Right ventricle myocardium superior (tissue), 1 donor: ENCODE measurements around the gene GPI. TPM values are rescaled to one million over a fixed set of nuclear protein-coding genes. Genes with fewer than 3 reads are reported as not detected.
"Not testable (repeated sequence)": the region's sequence is repeated elsewhere in the genome, so short reads cannot be mapped to it uniquely, and the experiment has no call there.

Experiments
- ATAC-seq: fragments of 200-7000 bp; cut with Tn5 transposase; one replicate; pipeline ENCODE4 v1.9.1; 2020; ENCODE audit warnings: mild to moderate bottlenecking; ENCODE audit not compliant: poor library complexity
- DNase-seq: peaks from one replicate; pipeline ENCODE4 v3.0.0-alpha.2; 2020
- intact Hi-C: fragments of 100-400 bp; cut with DNase I; formaldehyde crosslinking; loops from one replicate; pipeline ENCODE4 v1.11.2; 2022
- total RNA-seq: library from RNA; stranded (reverse); fragmentation: NEBNext Ultra II Directional; extraction: Animal tissue kit (Norgen Biotek cat#: 25700); gene quantifications from one replicate; pipeline ENCODE4 v1.2.1, GENCODE V29; 2021
- donor health status: DM: no; HTN: yes; CAD: no; lungs with severe emphysema.

The GPI gene
- total RNA-seq, 1 donor from 2014 or later: 500 TPM

GRCh38 chr19:34386645-34387445 lies 21.8 kb downstream of the GPI start:
- ATAC-seq (no peak), DNase-seq (no peak)
- intact Hi-C loops: no loop called here

DNA sequence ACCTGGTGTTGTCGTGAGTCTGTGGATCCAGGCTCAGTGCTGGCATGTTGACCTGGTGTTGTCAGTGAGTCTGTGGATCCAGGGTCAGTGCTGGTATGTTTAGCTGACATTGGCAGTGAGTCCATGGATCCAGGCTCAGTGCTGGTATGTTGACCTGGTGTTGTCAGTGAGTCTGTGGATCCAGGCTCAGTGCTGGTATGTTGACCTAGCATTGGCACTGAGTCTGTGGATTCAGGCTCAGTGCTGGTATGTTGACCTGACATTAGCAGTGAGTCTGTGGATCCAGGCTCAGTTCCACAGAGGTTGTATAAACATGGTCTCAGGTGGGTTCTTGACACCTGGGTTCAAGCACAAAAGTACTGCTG lies 22.4 kb downstream of the GPI start:
- intact Hi-C loops: no loop called here
- ATAC-seq (no peak), DNase-seq (no peak)

DNA sequence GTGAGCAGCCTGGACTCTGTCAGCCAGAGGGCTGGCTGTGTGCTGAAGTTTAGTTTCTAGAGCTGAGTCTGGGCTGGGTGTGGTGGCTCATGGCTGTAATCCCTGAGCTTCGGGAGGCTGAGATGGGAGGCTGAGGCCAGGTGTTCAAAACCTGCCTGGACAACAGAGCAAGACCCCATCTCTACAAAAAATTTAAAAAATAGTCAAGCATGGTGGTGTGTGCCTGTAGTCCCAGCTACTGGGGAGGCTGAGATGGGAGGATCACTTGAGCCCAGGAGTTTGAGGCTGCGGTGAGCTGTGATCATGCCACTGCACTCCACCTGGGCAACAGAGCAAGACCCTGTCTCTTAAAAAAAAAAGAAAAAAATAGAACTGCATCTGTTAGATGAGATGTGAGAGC lies 23.7 kb downstream of the GPI start:
- intact Hi-C loops, DNase-seq, ATAC-seq: not testable (repeated sequence)

- ATAC-seq: no peak
- no peak for DNase-seq
- intact Hi-C loops: no loop called here
These were observed 26.8 kb downstream of the GPI start for GRCh38 chr19:34391813-34392212.

DNA sequence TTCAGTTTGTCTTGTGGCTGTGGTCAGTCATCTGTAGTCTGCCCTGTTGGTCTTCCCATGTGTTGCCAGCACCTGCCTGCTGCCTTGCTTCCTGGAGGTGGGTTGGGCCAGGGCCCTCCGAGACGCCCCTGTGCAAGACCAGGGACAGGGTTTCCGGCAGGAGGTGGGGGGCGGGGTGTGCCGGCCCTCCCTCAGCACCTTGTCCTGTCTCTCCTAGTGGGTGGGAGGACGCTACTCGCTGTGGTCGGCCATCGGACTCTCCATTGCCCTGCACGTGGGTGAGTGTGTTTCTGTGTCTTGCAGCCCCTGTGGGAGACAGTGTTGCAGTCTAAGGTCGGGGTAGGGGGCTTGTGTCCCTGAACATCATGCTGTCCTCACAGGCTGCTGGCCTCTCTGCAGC lies 28.0 kb downstream of the GPI start:
- DNase-seq (no peak), ATAC-seq (no peak)
- intact Hi-C loops: no loop called here

GRCh38 chr19:34393629-34394028 lies 28.6 kb downstream of the GPI start:
- ATAC-seq: no peak
- intact Hi-C loops: no loop called here
- DNase-seq: no peak

DNA sequence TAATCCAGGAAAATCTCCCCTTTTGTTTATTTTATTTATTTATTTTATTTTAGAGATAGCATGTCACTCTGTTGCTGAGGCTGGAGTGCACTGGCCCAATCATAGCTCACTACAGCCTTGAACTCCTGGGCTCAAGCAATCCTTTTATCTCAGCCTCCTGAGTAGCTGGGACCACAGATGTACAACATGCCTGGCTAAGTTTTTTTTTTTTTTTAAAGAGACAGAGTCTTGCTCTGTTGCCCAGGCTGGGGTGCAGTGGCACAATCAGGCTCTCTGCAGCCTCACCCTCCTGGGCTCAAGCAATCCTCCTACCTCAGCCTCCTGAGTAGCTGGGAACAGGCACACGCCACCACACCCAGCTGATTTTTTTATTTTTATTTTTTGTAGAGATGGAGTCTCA lies 32.9 kb downstream of the GPI start:
- intact Hi-C loops: no loop called here
- DNase-seq (no peak), ATAC-seq (no peak)

GRCh38 chr19:34399886-34400285 lies 34.9 kb downstream of the GPI start:
- DNase-seq (no peak), ATAC-seq (no peak)
- intact Hi-C loops: no loop called here

- intact Hi-C loops, DNase-seq, ATAC-seq: not testable (repeated sequence)
These were observed 35.8 kb downstream of the GPI start for GRCh38 chr19:34400844-34401243.

- DNase-seq (no peak), ATAC-seq (no peak)
- intact Hi-C loops: no loop called here
These were observed 37.1 kb downstream of the GPI start for GRCh38 chr19:34402074-34402600.

DNA sequence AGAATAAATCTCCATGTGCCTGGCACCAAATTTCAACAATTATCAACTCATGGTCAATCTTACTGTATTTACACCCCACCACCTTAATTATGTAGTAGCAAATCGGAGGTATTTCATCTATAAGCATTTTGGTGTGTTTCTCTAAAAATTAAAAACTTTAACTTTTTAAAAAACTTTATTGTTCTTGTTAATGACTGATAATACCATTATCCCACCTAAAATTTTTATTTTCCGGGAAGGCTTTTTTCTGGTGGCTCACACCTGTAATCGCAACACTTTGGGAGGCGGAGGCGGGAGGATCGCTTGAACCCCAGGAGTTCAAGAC lies 38.8 kb downstream of the GPI start:
- no peak for ATAC-seq
- intact Hi-C loops: no loop called here
- no peak for DNase-seq

DNA sequence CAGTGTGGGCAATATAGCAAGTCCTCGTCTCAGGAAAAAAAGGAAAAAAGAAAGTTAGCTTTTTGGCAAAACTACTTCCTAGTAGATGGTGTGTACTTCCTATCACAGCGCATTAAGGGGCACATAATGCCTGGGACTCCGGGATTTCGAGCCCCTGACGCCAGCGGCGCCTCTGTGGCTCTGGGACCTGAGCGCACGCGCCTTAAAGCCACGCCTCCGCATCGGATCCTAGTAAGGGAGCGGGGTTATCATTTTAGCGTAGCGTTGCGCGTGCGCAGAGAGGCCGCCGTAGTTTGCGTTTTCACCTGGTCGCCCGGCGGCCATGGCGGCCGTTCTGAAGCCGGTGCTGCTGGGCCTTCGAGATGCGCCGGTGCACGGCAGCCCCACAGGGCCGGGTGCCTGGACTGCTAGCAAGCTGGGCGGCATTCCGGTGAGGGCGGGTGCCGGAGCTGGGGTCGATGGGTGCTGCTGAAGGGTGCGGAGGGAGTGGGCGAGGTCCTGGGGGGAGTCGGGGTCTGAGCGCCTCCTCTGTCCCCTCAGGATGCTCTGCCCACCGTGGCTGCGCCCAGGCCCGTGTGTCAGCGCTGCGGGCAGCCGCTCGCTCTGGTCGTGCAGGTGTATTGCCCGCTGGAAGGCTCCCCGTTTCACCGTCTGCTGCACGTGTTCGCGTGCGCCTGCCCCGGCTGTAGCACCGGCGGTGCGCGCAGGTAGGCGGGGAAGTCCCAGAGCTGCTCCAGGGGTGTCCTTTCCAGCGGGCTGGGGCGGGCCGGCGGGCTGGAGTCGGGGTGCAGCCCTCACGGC lies 39.3 kb downstream of the GPI start, which contains the start of gene PDCD2L:
Gene PDCD2L, plus strand, starts transcription at position 291 of the 801 bp plus-strand sequence. Its CDS starts 32 bp downstream, at position 323.
- DNase-seq: peak; percentile 97
- intact Hi-C loops: no loop called here
- ATAC-seq: peak; percentile 96

- DNase-seq: no peak
- intact Hi-C loops: no loop called here
- no peak for ATAC-seq
These were observed 41.1 kb downstream of the GPI start for GRCh38 chr19:34405892-34406660.

DNA sequence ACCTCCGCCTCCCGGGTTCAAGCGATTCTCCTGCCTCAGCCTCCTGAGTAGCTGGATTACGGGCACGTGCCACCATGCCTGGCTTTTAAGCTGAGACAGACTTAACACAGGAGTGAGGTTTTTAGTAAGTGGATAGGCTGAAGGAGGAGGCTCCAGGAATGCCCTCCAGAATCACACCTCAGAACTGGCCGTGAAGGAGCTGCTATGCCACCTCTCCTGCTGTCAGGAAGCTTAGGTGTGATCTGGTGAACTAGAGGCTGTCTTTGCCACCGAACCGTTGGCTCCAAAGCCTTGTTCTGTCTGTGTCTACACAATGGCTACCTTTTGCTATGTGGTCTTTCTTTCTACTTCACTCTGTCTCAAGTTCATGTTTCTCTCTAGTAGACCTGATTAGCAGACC lies 43.4 kb downstream of the GPI start:
- ATAC-seq (no peak), DNase-seq (no peak)
- intact Hi-C loops: no loop called here

DNA sequence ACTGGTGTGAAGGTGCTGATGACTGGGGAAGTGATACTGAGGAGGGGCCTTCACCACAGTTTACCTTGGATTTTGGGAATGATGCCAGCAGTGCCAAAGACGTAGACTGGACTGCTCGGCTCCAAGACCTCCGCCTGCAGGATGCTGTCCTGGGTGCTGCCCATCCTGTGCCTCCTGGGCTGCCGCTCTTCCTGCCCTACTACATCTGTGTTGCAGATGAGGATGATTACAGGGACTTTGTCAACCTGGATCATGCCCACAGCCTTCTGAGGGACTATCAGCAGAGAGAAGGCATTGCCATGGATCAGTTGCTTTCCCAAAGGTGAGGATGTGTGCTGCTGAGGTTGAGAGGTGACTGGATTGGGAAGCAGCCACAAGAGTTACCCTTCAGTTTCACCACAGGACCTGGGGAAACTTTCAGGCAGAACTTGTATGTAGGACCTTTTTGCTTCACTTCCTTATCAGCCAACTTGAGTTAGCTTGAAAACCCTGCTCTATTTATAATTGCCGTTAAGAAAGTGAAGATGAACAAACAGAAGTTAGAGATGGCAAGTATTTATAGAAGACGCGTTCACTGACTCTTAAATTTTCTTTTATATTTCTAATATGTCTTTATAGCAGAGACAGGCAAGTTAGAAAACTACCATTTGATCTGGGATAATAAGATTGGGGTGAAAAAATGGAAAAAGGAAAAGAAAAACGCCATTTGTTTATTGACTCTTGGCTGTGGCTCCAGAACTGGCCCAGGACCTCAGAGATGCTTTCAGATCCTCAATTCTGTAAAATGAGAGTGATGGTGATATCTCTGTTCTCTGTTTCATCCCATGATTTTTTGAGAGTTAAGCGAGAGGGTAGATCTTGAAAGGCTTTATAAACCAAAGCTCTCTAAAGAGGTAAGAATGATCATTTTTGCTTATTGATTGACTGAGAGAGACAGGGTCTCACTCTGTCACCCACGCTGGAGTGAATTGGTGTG lies 44.5 kb downstream of the GPI start:
- no peak for DNase-seq
- intact Hi-C loops: no loop called here
- no peak for ATAC-seq

DNA sequence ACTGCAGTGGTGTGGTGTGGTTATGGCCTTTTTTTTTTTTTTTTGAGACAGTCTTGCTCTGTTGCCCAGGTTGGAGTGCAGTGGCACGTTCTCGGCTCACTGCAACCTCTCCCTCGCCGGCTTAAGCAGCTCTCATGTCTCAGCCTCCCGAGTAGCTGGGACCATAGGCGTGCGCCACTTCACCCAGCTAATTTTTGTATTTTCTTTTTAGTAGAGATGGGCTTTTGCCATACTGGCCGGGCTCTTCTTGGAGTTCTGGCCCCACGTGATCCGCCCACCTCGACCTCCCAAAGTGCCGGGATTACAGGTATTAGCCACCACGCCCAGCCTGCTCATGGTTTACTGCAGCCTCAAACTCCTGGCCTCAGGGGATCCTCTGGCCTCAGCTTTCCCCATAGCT lies 46.2 kb downstream of the GPI start:
- ATAC-seq (no peak), DNase-seq (no peak)
- intact Hi-C loops: no loop called here

GRCh38 chr19:34416021-34416545 lies 51.1 kb downstream of the GPI start:
- ATAC-seq (no peak), DNase-seq (no peak)
- intact Hi-C loops: no loop called here

DNA sequence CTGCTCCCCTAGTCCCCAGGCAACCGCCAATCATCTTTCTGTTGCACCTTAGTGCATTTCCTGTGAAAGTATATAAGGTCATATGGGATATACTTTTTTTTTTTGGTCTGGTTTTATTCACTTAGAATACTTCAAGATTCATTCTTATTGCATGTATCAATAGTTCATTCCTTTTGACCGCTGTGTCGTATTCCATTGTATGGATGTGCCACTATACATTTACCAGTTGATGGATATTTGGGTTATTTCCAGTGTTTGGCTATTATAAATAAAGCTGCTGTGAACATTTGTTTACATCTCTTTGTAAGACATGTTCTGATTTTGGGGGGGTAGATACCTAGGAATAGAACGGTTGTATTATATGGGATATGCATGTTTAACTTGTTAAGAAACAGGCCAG lies 53.3 kb downstream of the GPI start:
- DNase-seq (no peak), ATAC-seq (no peak)
- intact Hi-C loops: no loop called here
